Stomach (tissue), 9 donors: ENCODE data around the gene CUX1. TPM values are rescaled to one million over a fixed set of nuclear protein-coding genes. Genes with fewer than 3 reads are reported as not detected.

ENCODE experiments used
- DNase-seq, 2 donors: peaks; one replicate each; pipeline versions ENCODE4 v3.0.0 to v3.0.0-alpha.2; 2013 to 2019
- H3K27ac ChIP-seq, 5 donors: fragments of 200-600 bp in 4 of 5; sonication (generic) in 4 of 5; one replicate each; pipeline ENCODE4 v1.5.1; 2013 to 2019; ENCODE audit warnings: mild to moderate bottlenecking in 1 of 5, moderate library complexity in 1 of 5
- H3K27me3 ChIP-seq, 3 donors: fragments of 200-600 bp; sonication (generic); one replicate each; pipeline ENCODE4 v1.5.1; 2017 to 2019; ENCODE audit warnings: mixed run types in 1 of 3
- H3K36me3 ChIP-seq, 4 donors: fragments of 200-600 bp; sonication (generic); 1 replicate in 3 of 4; 2 replicates in 1 of 4; pipeline ENCODE4 v1.5.1; 2016 to 2019
- H3K4me1 ChIP-seq, 4 donors: fragments of 200-600 bp; sonication (generic); one replicate each; pipeline ENCODE4 v1.5.1; 2016 to 2019
- H3K4me3 ChIP-seq, 4 donors: fragments of 200-600 bp; sonication (generic) in 3 of 4; one replicate each; pipeline ENCODE4 v1.5.1; 2016 to 2019; ENCODE audit warnings: mild to moderate bottlenecking in 1 of 4
- H3K9me3 ChIP-seq, 4 donors: fragments of 200-600 bp; sonication (generic); one replicate each; pipeline ENCODE4 v1.5.1; 2016 to 2019
- CTCF ChIP-seq, 7 experiments: fragments of 450-650 bp in 4 of 7; fragments of 200-600 bp in 3 of 7; sonication (generic) in 3 of 7; IDR thresholded peaks; one replicate each; pipeline ENCODE4 v1.5.1; 2016 to 2019; ENCODE audit warnings: antibody characterized with exemption in 7 of 7, control low read depth in 2 of 7, mild to moderate bottlenecking in 1 of 7
- EP300 ChIP-seq: sonication (generic); formaldehyde crosslinking; IDR thresholded peaks from one replicate; pipeline ENCODE4 v1.6.1; 2017; ENCODE audit warnings: antibody characterized with exemption
- POLR2A ChIP-seq, 4 donors: fragments of 450-650 bp; IDR thresholded peaks; one replicate each; pipeline ENCODE4 v1.6.1; 2016; ENCODE audit warnings: antibody characterized with exemption in 4 of 4, control low read depth in 2 of 4, mild to moderate bottlenecking in 1 of 4, moderate library complexity in 1 of 4
- POLR2AphosphoS5 ChIP-seq, 3 donors: sonication (generic); formaldehyde crosslinking; IDR thresholded peaks; one replicate each; pipeline ENCODE4 v1.6.1; 2016; ENCODE audit warnings: antibody characterized with exemption in 3 of 3
- WGBS, 5 donors: extraction: QIAGEN DNeasy Blood & Tissue Kit in 3 of 5; methylation state at CpG; one replicate each; pipeline versions ENCODE4 v1.1.5 to v1.1.7; 2013 to 2018; 5-methylcytosine and 5-hydroxymethylcytosine counted together
- intact Hi-C: fragments of 100-400 bp; cut with DNase I; formaldehyde crosslinking; loops from one replicate; pipeline ENCODE4 v1.15.1; 2023; ENCODE audit warnings: low total_unique reads
- polyA plus RNA-seq, 3 donors: library from polyadenylated mRNA; stranded (reverse); fragments of 200-250 nt; gene quantifications; one replicate each; pipeline ENCODE4 v1.2.3, GENCODE V29; 2013
- total RNA-seq, 5 donors: library from RNA; depleted of rRNA; stranded (reverse); fragments of >200 nt; gene quantifications; one replicate each; pipeline versions ENCODE4 v1.1.0 to v1.2.3, GENCODE V29; 2014 to 2016
- donor health status: healthy with polysubstance abuse.
- donor health status: Bipolar disorder and iron deficiency.
- donor health status: healthy.

Gene CUX1
- total and polyA plus RNA-seq, 8 donors = 24.7 to 201 (median 54.7) TPM

GRCh38 chr7:101953248-101953819, 135.9 kb downstream of the CUX1 start:
- Histone ChIP-seq H3K4me3 (no peak overlapping the region), H3K9me3 (no peaks in the 10 kb centered on the region), H3K27ac (peak overlapping the region in 4 of 5 donors; percentile 80 to 90 (median 83)), H3K27me3 (no peaks in the 10 kb centered on the region), H3K4me1 (peaks cover 18 to 78% (median 47%) of the 10 kb centered on the region in 4 donors), H3K36me3 (no peaks in the 10 kb centered on the region)
- TF ChIP-seq CTCF (IDR thresholded peaks at IDR 0.05) = no peak
- TF ChIP-seq POLR2A (IDR thresholded peaks at IDR 0.05) = no peak
- TF ChIP-seq POLR2AphosphoS5 (IDR thresholded peaks at IDR 0.05) = peak; percentile 43 to 86 (median 79)
- TF ChIP-seq EP300 = peak; percentile 89
- 49 to 75% (median 70%) methylated on average over 14 of the region's 14 CpGs for WGBS, 5 donors
- intact Hi-C loops = no loop called here
- peak in 1 of 2 donors; percentile 81 for DNase-seq

DNA sequence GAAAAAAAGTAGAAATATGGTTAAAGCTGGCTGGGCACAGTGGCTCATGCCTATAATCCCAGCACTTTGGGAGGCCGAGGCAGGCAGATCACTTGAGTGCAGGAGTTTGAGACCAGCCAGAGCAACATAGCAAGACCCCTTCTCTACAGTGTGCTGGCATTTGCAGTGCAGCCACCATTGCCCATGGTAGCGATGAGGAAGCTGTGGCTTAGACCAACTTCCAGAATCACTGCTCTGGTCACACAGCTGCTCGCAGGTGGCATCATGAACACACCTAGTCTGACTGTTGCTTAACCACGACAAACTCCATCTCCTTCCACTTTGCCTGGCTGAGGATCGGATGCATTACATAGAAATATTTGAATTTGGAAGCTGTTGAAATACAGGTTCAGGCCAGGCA, 137.1 kb downstream of the CUX1 start:
- DNase-seq = no peak
- peaks cover 18 to 72% (median 45%) of the 10 kb centered on the region in 4 donors for H3K4me1 ChIP-seq
- no peaks in the 10 kb centered on the region for H3K9me3 ChIP-seq
- no peak overlapping the region for H3K4me3 ChIP-seq
- intact Hi-C loops = no loop called here
- TF ChIP-seq POLR2AphosphoS5 (IDR thresholded peaks at IDR 0.05) (no peak), POLR2A (IDR thresholded peaks at IDR 0.05) (no peak), CTCF (IDR thresholded peaks at IDR 0.05) (no peak), EP300 (no peak)
- H3K27ac ChIP-seq = peak overlapping the region in 3 of 5 donors; percentile 81 to 90 (median 85)
- H3K27me3 ChIP-seq = no peaks in the 10 kb centered on the region
- H3K36me3 ChIP-seq = no peaks in the 10 kb centered on the region
- 78 to 92% (median 87%) methylated on average over 5 of the region's 5 CpGs for WGBS, 5 donors

DNA sequence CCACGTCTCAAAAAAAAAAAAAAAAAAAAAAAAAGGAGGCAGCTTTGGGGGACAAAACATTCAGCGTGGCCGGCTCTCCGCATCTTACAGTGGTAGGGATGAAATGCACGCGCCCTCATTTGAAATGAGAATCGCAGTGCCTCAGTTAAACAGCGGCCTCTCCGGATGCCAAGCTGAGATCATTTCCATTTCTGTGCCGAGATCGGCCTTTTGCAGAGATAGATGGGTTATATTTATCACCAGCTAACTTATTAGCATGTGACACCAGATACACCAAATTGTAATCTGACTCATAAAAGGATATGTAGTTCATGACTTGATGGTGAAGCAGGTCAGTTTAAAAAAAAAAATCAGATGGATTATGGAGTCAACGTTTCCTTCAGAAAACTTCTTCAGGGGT, 138.7 kb downstream of the CUX1 start:
- Histone ChIP-seq H3K4me1 (peaks cover 18 to 68% (median 43%) of the 10 kb centered on the region in 4 donors), H3K36me3 (no peaks in the 10 kb centered on the region), H3K9me3 (no peaks in the 10 kb centered on the region), H3K27me3 (no peaks in the 10 kb centered on the region), H3K27ac (no peak overlapping the region), H3K4me3 (no peak overlapping the region)
- no peak for TF ChIP-seq POLR2A (IDR thresholded peaks at IDR 0.05)
- TF ChIP-seq POLR2AphosphoS5 (IDR thresholded peaks at IDR 0.05) = no peak
- TF ChIP-seq EP300 = no peak
- no peak for TF ChIP-seq CTCF (IDR thresholded peaks at IDR 0.05)
- 90 to 94% (median 91%) methylated on average over 12 of the region's 12 CpGs for WGBS, 5 donors
- intact Hi-C loops = no loop called here
- no peak for DNase-seq

GRCh38 chr7:101957744-101958525, 140.5 kb downstream of the CUX1 start:
- peak overlapping the region in 1 of 5 donors; percentile 54 for H3K27ac ChIP-seq
- 81 to 88% (median 85%) methylated on average over 12 of the region's 12 CpGs for WGBS, 5 donors
- TF ChIP-seq CTCF (IDR thresholded peaks at IDR 0.05) (no peak), EP300 (no peak), POLR2A (IDR thresholded peaks at IDR 0.05) (no peak), POLR2AphosphoS5 (IDR thresholded peaks at IDR 0.05) (no peak)
- H3K27me3 ChIP-seq = no peaks in the 10 kb centered on the region
- intact Hi-C loops = no loop called here
- no peaks in the 10 kb centered on the region for H3K9me3 ChIP-seq
- DNase-seq = no peak
- H3K4me1 ChIP-seq = peaks cover 9 to 66% (median 41%) of the 10 kb centered on the region in 4 donors
- H3K36me3 ChIP-seq = no peaks in the 10 kb centered on the region
- H3K4me3 ChIP-seq = no peak overlapping the region
